GM19025 (cell line): ENCODE data around the gene SNX27.
"Not testable (repeated sequence)": the region's sequence is repeated elsewhere in the genome, so short reads cannot be mapped to it uniquely, and the experiment has no call there.

ENCODE experiments used
- ATAC-seq: cut with Tn5 transposase; IDR thresholded peaks from one replicate; pipeline ENCODE4 v1.9.1; 2021; ENCODE audit warnings: mild to moderate bottlenecking, low read depth, moderate library complexity; ENCODE audit not compliant: unreplicated experiment

SNX27 gene

GRCh38 chr1:151635479-151636072, 23.7 kb downstream of the SNX27 start:
- ATAC-seq, result no peak

- ATAC-seq, result no peak
These were observed 26.4 kb downstream of the SNX27 start for GRCh38 chr1:151638074-151638775.

GRCh38 chr1:151638812-151639211, 27.0 kb downstream of the SNX27 start:
- ATAC-seq, result no peak

GRCh38 chr1:151639466-151639865, 27.6 kb downstream of the SNX27 start:
- no peak for ATAC-seq

- ATAC-seq, result no peak
These were observed 29.4 kb downstream of the SNX27 start for GRCh38 chr1:151641229-151641628.

GRCh38 chr1:151643085-151643484, 31.2 kb downstream of the SNX27 start:
- ATAC-seq, result not testable (repeated sequence)

GRCh38 chr1:151644001-151644400, 32.2 kb downstream of the SNX27 start:
- no peak for ATAC-seq

- no peak for ATAC-seq
These were observed 41.5 kb downstream of the SNX27 start for GRCh38 chr1:151653397-151653796.

GRCh38 chr1:151655371-151655770, 43.5 kb downstream of the SNX27 start:
- ATAC-seq, result no peak

GRCh38 chr1:151661751-151662150, 49.9 kb downstream of the SNX27 start:
- ATAC-seq, result no peak

- ATAC-seq, result no peak
These were observed 56.2 kb downstream of the SNX27 start for GRCh38 chr1:151668090-151668489.

GRCh38 chr1:151670036-151670675, 58.3 kb downstream of the SNX27 start:
- ATAC-seq, result not testable (repeated sequence)

GRCh38 chr1:151673407-151673806, 61.6 kb downstream of the SNX27 start:
- ATAC-seq, result no peak

- no peak for ATAC-seq
These were observed 68.5 kb downstream of the SNX27 start for GRCh38 chr1:151680391-151680790.

GRCh38 chr1:151680826-151681225, 69.0 kb downstream of the SNX27 start:
- no peak for ATAC-seq

- ATAC-seq, result no peak
These were observed 70.1 kb downstream of the SNX27 start for GRCh38 chr1:151681923-151682322.

- not testable (repeated sequence) for ATAC-seq
These were observed 71.1 kb downstream of the SNX27 start for GRCh38 chr1:151682901-151683300.

GRCh38 chr1:151684128-151684527, 72.3 kb downstream of the SNX27 start:
- ATAC-seq, result no peak

GRCh38 chr1:151686561-151686960, 74.7 kb downstream of the SNX27 start:
- no peak for ATAC-seq

- no peak for ATAC-seq
These were observed 77.6 kb downstream of the SNX27 start for GRCh38 chr1:151689494-151689893.

GRCh38 chr1:151692226-151692625, 80.4 kb downstream of the SNX27 start:
- no peak for ATAC-seq
